KMS-11 (cell line): Measurements from ENCODE around the gene ETFDH.

Experiments used
- H2AFZ ChIP-seq: fragments of 200-600 bp; sonication (generic); 2 replicates; pipeline ENCODE4 v1.6.1; 2016; ENCODE audit warnings: antibody characterized with exemption, mixed run types, low read depth
- H3K27ac ChIP-seq: fragments of 200-600 bp; sonication (generic); 2 replicates; pipeline ENCODE4 v1.6.1; 2016; ENCODE audit warnings: mild to moderate bottlenecking, mixed run types
- H3K27me3 ChIP-seq: fragments of 200-600 bp; sonication (generic); 2 replicates; pipeline ENCODE4 v1.6.1; 2017; ENCODE audit warnings: mild to moderate bottlenecking, low read depth, mixed run types, moderate library complexity; ENCODE audit not compliant: insufficient read depth
- H3K36me3 ChIP-seq: fragments of 200-600 bp; sonication (generic); 2 replicates; pipeline ENCODE4 v1.6.1; 2017; ENCODE audit warnings: mild to moderate bottlenecking, mixed run types; ENCODE audit not compliant: insufficient read depth
- H3K4me1 ChIP-seq: fragments of 200-600 bp; sonication (generic); 2 replicates; pipeline ENCODE4 v1.6.1; 2016; ENCODE audit warnings: mild to moderate bottlenecking, low read depth, mixed run types; ENCODE audit not compliant: poor library complexity, severe bottlenecking
- H3K4me2 ChIP-seq: fragments of 200-600 bp; sonication (generic); 2 replicates; pipeline ENCODE4 v1.7.0; 2016; ENCODE audit warnings: mild to moderate bottlenecking, mixed run types
- H3K4me3 ChIP-seq: fragments of 200-600 bp; sonication (generic); IDR thresholded peaks from 2 replicates; pipeline ENCODE4 v1.6.1; 2017; ENCODE audit warnings: low read depth, low read length, mixed read lengths; ENCODE audit not compliant: insufficient read depth
- H3K79me2 ChIP-seq: fragments of 200-600 bp; sonication (generic); 2 replicates; pipeline ENCODE4 v1.6.1; 2016; ENCODE audit warnings: low read depth, mixed run types; ENCODE audit not compliant: insufficient read depth
- H3K9ac ChIP-seq: fragments of 200-600 bp; sonication (generic); 2 replicates; pipeline ENCODE4 v1.6.1; 2016; ENCODE audit warnings: mild to moderate bottlenecking, mixed run types
- H4K20me1 ChIP-seq: fragments of 200-600 bp; sonication (generic); 2 replicates; pipeline ENCODE4 v1.6.1; 2016; ENCODE audit warnings: mild to moderate bottlenecking, mixed run types; ENCODE audit not compliant: insufficient read depth
- TF ChIP-seq, protein P1 (sequence below): fragments of 200-600 bp; sonication (generic); conservative IDR thresholded peaks from 2 replicates; pipeline ENCODE4 v1.6.1; 2017; ENCODE audit warnings: low read depth, mild to moderate bottlenecking, antibody characterized with exemption, low read length, moderate library complexity, mixed read lengths

ETFDH gene

DNA sequence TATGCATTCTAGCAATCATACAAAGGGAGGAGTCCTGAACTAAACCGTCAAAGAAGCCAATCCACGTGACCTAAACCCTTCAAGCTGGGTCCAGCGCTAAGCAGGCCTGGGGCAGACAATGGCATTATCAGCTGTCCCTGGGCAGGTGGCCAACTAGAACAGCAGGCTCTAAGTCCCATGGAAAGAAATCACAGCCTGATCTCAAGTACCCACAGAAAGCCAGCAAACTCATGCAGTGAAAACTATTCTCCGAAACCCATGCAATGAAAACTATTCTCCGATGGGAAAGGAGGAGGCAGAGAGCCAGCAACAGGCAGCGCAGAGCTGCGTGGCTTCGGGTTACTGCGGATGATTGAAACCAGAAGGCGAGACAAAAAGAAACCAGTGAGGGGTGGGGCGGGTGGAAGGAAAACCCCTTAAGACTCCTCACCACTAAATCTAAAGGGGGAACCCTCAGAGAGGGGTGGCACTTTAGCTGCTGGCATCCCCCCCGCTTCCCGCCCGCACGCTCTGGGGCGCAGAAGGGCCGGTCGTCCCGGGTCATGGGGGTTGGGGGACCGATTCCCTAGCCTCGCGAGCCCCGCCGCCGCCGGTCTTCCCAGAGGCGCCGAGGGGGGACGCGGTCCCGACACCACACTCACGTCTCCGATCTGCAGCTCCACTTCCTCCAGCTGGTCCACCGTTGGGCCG lies 976 bp upstream of the ETFDH start:
- Histone ChIP-seq H3K27me3 (no peaks in the 10 kb centered on the region), H3K4me2 (peak overlapping the region; percentile 75), H3K79me2 (peaks cover 44% of the 10 kb centered on the region), H2AFZ (peak overlapping the region; percentile 96), H3K4me3 (peak overlapping the region; percentile 32), H3K36me3 (no peaks in the 10 kb centered on the region), H3K9ac (peak overlapping the region; percentile 90), H3K4me1 (peaks cover 33% of the 10 kb centered on the region), H4K20me1 (no peaks in the 10 kb centered on the region; the same call in 1 of the 2 replicates), H3K27ac (peak overlapping the region; percentile 91)
- TF ChIP-seq, protein P1, sequence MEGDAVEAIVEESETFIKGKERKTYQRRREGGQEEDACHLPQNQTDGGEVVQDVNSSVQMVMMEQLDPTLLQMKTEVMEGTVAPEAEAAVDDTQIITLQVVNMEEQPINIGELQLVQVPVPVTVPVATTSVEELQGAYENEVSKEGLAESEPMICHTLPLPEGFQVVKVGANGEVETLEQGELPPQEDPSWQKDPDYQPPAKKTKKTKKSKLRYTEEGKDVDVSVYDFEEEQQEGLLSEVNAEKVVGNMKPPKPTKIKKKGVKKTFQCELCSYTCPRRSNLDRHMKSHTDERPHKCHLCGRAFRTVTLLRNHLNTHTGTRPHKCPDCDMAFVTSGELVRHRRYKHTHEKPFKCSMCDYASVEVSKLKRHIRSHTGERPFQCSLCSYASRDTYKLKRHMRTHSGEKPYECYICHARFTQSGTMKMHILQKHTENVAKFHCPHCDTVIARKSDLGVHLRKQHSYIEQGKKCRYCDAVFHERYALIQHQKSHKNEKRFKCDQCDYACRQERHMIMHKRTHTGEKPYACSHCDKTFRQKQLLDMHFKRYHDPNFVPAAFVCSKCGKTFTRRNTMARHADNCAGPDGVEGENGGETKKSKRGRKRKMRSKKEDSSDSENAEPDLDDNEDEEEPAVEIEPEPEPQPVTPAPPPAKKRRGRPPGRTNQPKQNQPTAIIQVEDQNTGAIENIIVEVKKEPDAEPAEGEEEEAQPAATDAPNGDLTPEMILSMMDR: no peak

DNA sequence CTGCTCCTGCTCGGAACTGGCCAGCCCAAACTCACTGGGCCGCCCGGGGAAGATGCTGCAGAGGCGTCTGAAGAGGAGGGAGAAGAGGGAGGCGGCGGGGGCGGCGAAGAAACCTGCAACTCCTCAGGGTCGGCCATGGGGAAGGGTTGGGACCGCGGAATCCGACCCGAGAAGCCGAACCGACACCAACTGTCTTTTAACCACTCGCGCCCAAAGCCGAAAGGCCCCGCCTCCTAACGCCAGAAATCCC lies 506 bp upstream of the ETFDH start, which contains the start of gene C4orf46:
C4orf46 (minus strand) TSS at position 223 of the 250 bp plus-strand sequence; CDS start at position 137, 86 bp downstream.
- Histone ChIP-seq H3K9ac (peak within 1 kb of the TSS; percentile 90), H3K36me3 (no peaks in the 10 kb centered on the region), H3K27ac (peak within 1 kb of the TSS; percentile 91), H3K4me2 (peak within 1 kb of the TSS; percentile 75), H3K79me2 (peaks cover 44% of the 10 kb centered on the region), H3K27me3 (no peaks in the 10 kb centered on the region), H2AFZ (peak within 1 kb of the TSS; percentile 96), H3K4me1 (peaks cover 33% of the 10 kb centered on the region), H4K20me1 (no peaks in the 10 kb centered on the region; the same call in 1 of the 2 replicates), H3K4me3 (peak within 1 kb of the TSS; percentile 32)
- TF ChIP-seq, protein P1: no peak

- Histone ChIP-seq H3K9ac (no peak overlapping the region), H3K4me1 (peaks cover 26% of the 10 kb centered on the region), H3K4me2 (peak overlapping the region; percentile 52), H3K79me2 (peaks cover 26% of the 10 kb centered on the region), H3K27me3 (no peaks in the 10 kb centered on the region), H4K20me1 (no peaks in the 10 kb centered on the region; the same call in 1 of the 2 replicates), H3K36me3 (no peaks in the 10 kb centered on the region), H3K4me3 (no peak overlapping the region), H2AFZ (no peak overlapping the region), H3K27ac (no peak overlapping the region)
- TF ChIP-seq, protein P1: no peak
Observed at GRCh38 chr4:158673633-158674032, 1.5 kb downstream of the ETFDH start.

GRCh38 chr4:158676076-158676475 lies 4.0 kb downstream of the ETFDH start:
- TF ChIP-seq, protein P1: no peak
- Histone ChIP-seq H3K4me3 (no peak overlapping the region), H2AFZ (no peak overlapping the region), H3K9ac (no peak overlapping the region), H3K27me3 (no peaks in the 10 kb centered on the region), H3K4me2 (no peak overlapping the region), H3K27ac (no peak overlapping the region), H3K79me2 (peaks cover 1% of the 10 kb centered on the region; the same call in 1 of the 2 replicates), H3K36me3 (no peaks in the 10 kb centered on the region), H4K20me1 (no peaks in the 10 kb centered on the region), H3K4me1 (peaks cover 12% of the 10 kb centered on the region)
